Stimulated activated CD4-positive, alpha-beta T cell treated with anti-CD3 and anti-CD28 coated beads, Interleukin-12 subunit alpha, Interleukin-12 subunit beta, amount 100 ng/mL, for 4 hours (primary cell): ENCODE data around the gene MOB3C.

Source experiments
- DNase-seq: peaks from one replicate; pipeline ENCODE4 v3.0.0-alpha.2; 2020

The MOB3C gene

GRCh38 chr1:46569884-46570725, 46.5 kb downstream of the MOB3C start:
- no peak for DNase-seq

GRCh38 chr1:46569116-46569515, 47.5 kb downstream of the MOB3C start:
- DNase-seq, result no peak

- no peak for DNase-seq
These were observed 48.1 kb downstream of the MOB3C start for GRCh38 chr1:46568461-46568891.

- no peak for DNase-seq
These were observed 53.3 kb downstream of the MOB3C start for GRCh38 chr1:46563341-46563740.

GRCh38 chr1:46562498-46562897, 54.1 kb downstream of the MOB3C start:
- DNase-seq, result no peak

- no peak for DNase-seq
These were observed 57.6 kb downstream of the MOB3C start for GRCh38 chr1:46558966-46559365.

GRCh38 chr1:46558141-46558963, 58.3 kb downstream of the MOB3C start:
- no peak for DNase-seq
